Renal cortex interstitium (tissue), 11 donors: Measurements from ENCODE around the gene RANBP17. TPM values are rescaled to one million over a fixed set of nuclear protein-coding genes. Genes with fewer than 3 reads are reported as not detected.
"Not testable (repeated sequence)": the region's sequence is repeated elsewhere in the genome, so short reads cannot be mapped to it uniquely, and the experiment has no call there.

Source experiments
- DNase-seq, 11 donors: peaks; one replicate each; pipeline ENCODE4 v3.0.0-alpha.2; 2013; ENCODE audit warnings: low read depth in 9 of 11, low spot score in 4 of 11; ENCODE audit errors: extremely low read depth in 1 of 11
- polyA plus RNA-seq, 3 donors: library from polyadenylated mRNA; unstranded; fragments of 120-200 nt; gene quantifications; one replicate each; pipeline ENCODE4 v1.2.1, GENCODE V29; 2013; ENCODE audit not compliant: insufficient read length in 3 of 3

Gene RANBP17
- polyA plus RNA-seq, 3 donors, result 9.7 to 16.2 (median 12.6) TPM

- no peak for DNase-seq
These were observed 776 bp upstream of the RANBP17 start for GRCh38 chr5:170860818-170861666.

GRCh38 chr5:170861667-170861916 lies 226 bp upstream of the RANBP17 start:
- no peak for DNase-seq

- DNase-seq, result no peak
These were observed 1.8 kb downstream of the RANBP17 start for GRCh38 chr5:170863646-170864045.

DNA sequence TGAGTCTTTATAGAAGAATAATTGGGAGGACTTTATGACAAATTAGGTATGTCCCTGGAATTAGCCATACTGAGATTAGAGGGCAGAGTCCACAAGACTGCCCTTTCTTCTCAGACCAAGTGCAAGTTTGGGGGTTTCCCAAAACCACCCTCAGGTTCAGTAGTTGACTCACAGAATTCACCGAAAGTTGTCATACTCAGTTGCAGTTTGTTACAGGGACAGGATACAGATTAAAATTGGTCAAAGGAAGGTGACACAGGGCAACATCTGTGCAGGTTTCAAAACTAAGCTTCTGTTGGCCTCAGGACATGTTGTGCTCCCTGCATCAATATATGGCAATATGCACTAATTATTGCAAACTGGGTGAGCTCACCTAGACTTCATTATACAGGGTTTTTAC lies 3.8 kb downstream of the RANBP17 start:
- DNase-seq, result no peak

DNA sequence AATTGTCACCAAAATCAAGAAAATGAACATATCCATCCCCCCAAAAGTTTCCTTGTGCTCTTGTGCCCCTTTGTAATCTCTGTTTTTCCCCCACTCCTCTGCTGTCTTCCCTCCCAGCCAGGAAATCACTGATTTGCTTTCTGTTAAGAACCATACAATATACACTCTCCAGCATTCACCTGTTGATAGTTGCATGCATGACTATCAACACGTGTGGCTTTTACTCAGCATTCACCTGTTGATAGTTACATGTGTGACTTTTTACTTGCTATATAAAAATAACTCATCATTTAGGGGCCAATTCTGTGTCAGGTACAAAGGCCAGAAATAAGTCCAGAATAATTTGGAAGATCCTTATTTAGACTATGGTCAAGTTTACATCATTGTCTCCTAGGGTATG lies 6.0 kb downstream of the RANBP17 start:
- DNase-seq, result no peak

- not testable (repeated sequence) for DNase-seq
These were observed 8.6 kb downstream of the RANBP17 start for GRCh38 chr5:170870390-170870789.

DNA sequence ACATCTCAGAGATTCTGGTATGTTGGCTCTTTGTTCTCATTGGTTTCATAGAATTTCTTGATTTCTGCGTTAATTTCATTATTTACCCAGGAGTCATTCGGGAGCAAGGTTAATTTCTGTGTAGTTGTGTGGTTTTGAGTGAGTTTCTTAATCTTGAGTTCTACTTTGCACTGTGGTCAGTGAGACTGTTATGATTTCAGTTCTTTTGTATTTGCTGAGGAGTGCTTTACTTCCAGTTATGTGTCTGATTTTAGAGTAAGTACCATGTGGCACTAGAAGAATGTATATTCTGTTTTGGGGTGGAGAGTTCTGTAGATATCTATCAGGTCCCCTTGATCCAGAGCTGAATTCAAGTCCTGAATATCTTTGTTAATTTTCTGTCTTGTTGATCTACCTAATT lies 12.2 kb downstream of the RANBP17 start:
- no peak for DNase-seq

DNA sequence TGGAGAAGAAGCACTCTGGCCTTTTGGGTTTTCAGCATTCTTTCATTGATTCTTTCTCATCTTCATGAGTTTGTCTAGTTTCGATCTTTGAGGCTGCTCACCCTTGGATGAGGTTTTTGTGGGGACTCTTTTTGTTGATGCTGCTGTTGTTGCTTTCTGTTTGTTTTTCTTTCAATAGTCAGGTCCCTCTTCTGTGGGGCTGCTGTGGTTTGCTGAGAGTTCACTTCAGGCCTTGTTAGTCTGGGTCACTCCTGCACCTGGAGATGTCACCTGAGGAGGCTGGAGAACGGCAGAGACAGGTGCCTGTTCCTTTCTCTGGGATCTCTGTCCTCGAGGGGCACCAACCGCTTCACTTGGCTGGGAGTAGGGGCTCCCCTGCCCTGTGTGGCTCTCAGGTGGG lies 14.0 kb downstream of the RANBP17 start:
- DNase-seq, result no peak

DNA sequence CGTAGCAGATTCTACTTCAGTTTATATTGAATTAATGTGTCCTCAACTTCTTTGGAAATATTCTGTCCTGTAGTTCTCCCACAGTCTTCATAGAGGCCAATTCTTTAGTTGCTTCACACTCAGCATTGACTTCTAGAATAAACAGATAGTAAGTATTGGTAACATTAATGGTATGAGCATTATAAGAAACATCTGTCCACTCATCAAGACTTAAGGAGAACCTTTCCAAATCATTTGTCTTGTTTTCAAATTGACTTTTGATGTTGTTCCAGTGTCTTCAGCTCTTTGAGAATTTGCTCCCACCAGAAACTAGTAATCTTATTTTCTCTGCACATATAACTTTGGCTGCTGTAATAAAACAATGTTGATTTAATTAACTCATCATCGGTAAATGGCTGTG lies 18.3 kb downstream of the RANBP17 start:
- DNase-seq, result no peak

DNA sequence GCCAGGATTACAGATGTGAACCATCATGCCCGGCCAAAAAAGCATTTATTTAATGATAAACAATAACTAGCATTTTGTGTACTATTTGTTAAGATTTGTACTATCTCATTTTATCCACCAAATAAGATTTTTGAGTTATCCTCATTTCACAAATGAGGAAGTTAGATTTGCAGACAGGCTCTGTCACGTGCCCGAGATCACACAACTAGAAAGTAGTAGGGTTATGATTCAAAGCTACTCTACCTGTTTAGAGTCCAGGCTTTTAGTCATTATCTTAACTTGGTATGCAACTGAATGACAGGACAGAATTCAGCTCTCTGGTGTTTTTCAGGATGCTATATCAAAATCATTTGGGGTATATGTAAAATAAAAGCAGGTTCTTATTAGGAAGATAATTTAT lies 20.5 kb downstream of the RANBP17 start:
- no peak for DNase-seq

- DNase-seq, result no peak
These were observed 23.4 kb downstream of the RANBP17 start for GRCh38 chr5:170885256-170885655.

- DNase-seq, result no peak
These were observed 24.0 kb downstream of the RANBP17 start for GRCh38 chr5:170885809-170886208.

- DNase-seq, result no peak
These were observed 24.5 kb downstream of the RANBP17 start for GRCh38 chr5:170886210-170886894.

DNA sequence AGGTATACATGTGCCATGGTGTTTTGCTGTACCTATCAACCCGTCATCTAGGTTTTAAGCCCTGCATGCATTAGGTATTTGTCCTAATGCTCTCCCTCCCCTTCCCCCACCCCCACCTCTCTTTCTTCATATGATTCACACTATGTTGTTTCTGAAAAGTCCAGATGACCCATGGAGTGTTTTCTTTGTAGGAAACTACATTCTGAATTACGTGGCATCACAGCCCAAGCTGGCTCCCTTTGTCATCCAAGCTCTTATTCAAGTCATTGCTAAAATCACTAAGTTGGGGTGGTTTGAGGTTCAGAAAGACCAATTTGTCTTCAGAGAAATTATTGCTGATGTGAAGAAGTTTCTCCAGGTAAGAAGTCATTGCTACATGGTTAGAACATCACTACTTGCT lies 30.4 kb downstream of the RANBP17 start:
- no peak for DNase-seq

DNA sequence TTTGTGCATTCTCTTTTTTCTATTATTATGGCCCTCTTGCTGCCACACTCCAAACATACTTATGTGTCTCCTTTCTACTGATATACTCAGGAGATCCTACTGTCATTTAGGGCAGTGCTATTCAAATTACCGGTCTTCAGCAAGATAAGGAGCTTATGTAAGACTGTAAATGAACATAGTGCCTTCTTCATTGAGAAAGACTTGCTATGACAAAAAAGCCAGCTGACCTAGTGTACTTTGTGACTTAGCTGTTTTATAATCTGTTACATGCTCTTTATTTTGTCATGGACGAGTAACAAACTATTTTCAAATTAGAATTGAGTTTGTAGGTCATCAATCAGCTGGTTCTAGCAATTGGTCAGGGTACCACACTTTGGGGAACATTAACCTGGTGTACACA lies 32.8 kb downstream of the RANBP17 start:
- DNase-seq, result no peak

GRCh38 chr5:170896779-170897178 lies 35.0 kb downstream of the RANBP17 start:
- no peak for DNase-seq

DNA sequence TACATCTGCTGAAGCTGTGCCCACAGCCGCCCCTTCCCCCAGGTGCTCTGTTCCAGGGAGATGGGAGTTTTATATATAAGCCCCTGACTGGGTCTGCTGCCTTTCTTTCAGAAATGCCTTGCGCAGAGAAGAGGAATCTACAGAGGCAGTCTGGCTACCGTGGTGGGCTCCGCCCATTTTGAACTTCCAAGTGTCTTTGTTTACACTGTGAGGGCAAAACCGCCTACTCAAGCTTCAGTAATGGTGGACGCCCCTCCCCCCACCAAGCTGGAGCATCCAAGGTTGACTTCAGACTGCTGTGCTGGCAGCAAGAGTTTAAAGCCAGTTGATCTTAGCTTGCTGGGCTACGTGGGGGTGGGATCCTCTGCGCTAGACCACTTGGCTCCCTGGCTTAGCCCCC lies 41.3 kb downstream of the RANBP17 start:
- no peak for DNase-seq

DNA sequence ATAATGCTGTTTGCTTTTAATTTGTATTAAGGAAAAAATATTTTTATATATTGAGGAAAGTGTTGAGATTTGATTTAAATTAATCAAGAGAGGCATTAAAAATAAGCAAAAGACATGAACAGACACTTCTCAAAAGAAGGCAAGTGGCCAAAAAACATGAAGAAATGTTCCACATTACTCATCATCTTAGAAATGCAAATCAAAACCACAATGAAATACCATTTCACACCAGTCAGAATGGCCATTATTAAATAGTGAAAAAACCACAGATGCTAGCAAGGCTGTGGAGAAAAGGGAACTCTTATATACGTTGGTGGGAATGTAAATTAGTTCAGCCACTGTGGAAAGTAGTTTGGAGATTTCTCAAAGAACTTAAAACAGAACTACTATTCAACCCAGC lies 45.9 kb downstream of the RANBP17 start:
- DNase-seq, result no peak

DNA sequence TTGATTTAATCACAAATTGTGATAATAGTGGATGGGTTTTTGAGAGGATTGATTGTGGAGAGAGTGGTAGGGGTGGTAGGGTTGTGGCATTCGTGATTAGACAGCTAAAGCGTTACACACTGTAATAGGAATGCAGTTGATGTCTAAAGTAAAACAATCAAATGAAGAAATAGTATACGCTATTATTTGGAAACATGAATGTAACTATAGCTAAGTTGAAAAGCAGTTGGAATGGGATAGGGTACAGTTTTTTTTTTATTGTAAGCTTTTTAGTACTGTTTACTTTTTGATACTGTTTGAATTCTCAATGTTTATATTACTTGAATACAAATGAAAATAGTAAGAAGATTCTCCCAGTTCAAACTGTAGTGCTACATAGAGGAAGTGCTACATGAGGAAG lies 51.8 kb downstream of the RANBP17 start:
- no peak for DNase-seq

DNA sequence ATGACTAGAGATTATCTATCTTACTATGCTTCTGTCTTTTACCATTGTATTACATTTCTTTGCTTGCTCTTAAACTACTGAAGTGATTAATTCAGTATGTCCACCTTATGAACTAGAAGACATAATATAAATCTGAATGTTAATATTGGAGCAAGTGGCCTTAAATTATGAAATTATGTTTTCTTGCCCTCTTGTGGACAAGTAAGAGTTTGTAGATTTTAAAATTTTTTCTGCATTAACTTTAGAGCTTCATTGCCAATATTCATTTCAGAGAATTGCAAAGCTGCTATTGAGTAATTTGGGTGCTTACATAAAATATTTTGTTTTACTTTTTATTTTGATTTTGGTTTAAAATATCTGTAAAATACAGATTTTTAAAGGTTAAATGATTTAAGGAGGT lies 55.3 kb downstream of the RANBP17 start:
- no peak for DNase-seq

GRCh38 chr5:170920196-170920595 lies 58.4 kb downstream of the RANBP17 start:
- no peak for DNase-seq
